AG09309 (cell line): Measurements from ENCODE around the gene NUDCD3.

Experiments
- DNase-seq: peaks from one replicate; pipeline ENCODE4 v3.0.0-alpha.2; 2010; ENCODE audit warnings: low read depth
- H3K4me3 ChIP-seq: 2 replicates; pipeline ENCODE4 v1.5.1; 2011; ENCODE audit warnings: mild to moderate bottlenecking, low read depth, low read length, moderate library complexity; ENCODE audit not compliant: control insufficient read depth
- TF ChIP-seq, protein P1 (sequence below): IDR thresholded peaks from 2 replicates; pipeline ENCODE4 v1.5.1; 2011; ENCODE audit warnings: mild to moderate bottlenecking, low read depth, low read length, inconsistent platforms; ENCODE audit not compliant: insufficient read depth, control insufficient read depth; ENCODE audit errors: missing control alignments

Gene NUDCD3

DNA sequence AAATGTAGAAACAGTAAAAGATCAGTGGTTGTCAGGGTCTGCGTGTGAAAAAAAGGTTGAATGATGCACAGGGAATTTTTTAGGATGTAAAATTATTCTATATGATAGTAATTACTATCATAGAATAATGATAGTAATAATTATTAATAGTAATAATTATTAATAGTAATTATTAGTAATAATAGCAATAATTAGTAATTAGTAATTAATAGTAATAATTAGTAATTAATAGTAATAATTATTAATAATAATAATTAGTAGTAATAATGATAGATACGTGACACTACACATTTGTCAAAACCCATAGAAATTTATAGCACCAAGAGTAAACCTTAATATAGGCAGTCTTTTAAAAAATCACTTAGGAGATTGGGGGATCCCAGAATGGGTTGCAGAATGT, 4.5 kb upstream of the NUDCD3 start:
- TF ChIP-seq, protein P1, sequence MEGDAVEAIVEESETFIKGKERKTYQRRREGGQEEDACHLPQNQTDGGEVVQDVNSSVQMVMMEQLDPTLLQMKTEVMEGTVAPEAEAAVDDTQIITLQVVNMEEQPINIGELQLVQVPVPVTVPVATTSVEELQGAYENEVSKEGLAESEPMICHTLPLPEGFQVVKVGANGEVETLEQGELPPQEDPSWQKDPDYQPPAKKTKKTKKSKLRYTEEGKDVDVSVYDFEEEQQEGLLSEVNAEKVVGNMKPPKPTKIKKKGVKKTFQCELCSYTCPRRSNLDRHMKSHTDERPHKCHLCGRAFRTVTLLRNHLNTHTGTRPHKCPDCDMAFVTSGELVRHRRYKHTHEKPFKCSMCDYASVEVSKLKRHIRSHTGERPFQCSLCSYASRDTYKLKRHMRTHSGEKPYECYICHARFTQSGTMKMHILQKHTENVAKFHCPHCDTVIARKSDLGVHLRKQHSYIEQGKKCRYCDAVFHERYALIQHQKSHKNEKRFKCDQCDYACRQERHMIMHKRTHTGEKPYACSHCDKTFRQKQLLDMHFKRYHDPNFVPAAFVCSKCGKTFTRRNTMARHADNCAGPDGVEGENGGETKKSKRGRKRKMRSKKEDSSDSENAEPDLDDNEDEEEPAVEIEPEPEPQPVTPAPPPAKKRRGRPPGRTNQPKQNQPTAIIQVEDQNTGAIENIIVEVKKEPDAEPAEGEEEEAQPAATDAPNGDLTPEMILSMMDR: no peak
- no peak overlapping the region for H3K4me3 ChIP-seq
- no peak for DNase-seq

DNA sequence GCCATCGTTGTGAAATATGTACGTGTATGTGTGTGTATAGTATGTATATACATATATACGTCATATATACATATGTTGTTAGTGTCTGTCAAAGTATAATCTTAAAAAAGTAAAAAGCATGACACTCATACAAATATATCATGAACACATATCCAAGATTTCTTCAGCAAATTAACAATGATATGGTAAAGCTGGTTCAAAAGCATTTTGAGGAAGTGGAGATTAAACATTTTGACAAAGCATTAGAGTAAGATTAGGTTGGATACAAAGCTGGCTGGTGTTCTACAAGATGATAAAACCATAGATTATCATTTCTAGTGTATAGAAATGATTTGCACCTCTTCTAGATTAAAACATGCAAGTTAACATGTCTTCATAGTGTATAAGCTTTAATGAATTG, 771 bp upstream of the NUDCD3 start:
- H3K4me3 ChIP-seq: peak overlapping the region; percentile 84
- DNase-seq: no peak
- TF ChIP-seq, protein P1: no peak

DNA sequence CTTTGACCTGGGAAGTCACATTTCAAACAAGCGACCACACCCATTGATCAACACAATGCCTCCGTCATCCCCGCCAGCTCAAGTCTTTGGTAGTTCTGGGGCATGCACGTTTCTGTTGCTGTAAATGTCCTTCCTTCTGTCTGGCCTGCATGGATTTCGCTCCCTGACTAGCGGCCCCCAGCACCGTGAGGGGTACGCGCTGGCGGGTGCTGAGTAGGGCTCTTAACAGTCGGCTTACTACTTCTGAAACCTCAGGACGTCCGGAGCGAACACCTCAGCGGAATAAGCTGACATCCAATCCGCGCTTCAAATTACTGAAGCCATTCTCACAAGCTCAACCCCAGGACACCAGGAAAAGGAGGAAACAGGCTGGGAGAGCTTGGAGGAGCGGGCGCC, 505 bp downstream of the NUDCD3 start:
- no peak for DNase-seq
- TF ChIP-seq, protein P1: no peak
- H3K4me3 ChIP-seq: peak overlapping the region; percentile 84

DNA sequence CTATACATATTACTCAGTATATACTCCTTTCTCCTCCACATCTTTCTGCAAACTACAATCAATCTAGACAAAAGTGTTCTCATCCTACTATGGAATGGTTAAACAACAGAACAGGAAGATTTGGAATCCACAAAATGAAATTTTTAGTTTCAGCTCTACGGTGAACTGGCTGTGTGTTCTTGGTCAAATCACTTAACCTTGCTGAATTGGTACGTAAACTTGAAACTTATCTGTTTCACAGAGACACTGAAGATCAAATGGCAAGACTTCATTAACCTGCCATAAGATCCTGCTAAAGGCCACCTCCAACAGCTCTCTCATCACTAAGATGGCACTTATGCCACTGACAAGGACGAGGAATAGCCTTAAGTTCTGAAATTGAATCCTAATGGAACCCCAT, 1.5 kb downstream of the NUDCD3 start:
- DNase-seq: no peak
- TF ChIP-seq, protein P1: no peak
- H3K4me3 ChIP-seq: peak overlapping the region; percentile 84; the same call in 1 of the 2 replicates

DNA sequence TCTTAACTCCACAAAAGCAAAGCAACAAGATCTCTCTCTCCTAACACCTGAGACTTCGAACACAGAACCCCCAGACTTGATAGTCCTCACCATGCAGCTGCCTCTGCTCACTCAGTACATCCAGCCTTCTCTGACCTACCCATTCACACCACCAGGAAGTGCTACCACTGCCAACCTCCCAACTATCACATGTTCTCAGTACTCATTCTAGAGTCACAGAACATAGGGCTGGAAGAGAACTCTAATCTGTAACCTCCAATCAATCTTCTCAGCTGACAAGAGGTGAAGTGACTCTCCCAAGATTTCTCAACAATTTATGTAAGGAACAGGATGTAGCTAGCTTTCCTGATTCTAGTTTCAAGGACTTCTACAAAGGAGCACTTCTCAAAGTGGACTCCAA, 3.8 kb downstream of the NUDCD3 start:
- H3K4me3 ChIP-seq: no peak overlapping the region
- TF ChIP-seq, protein P1: no peak
- no peak for DNase-seq

DNA sequence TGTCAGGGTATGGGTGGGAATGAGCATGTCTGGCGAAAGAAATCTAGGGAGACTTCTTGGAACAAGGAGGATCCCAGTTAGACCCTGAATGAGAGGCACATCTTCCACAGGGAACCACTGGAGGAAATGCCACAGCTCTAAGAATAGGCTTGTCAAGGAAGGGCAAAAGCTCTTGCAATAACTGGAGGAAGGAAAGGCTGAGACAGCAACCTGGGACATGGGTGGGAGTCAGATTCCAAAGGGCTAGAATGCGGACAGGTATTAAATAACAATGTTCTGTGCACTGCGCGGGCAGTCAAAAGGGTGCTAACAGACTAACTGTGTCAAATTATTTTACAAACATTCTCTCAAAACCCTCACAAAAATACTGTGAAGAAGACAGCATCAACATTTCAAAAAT, 4.5 kb downstream of the NUDCD3 start:
- H3K4me3 ChIP-seq: no peak overlapping the region
- DNase-seq: no peak
- TF ChIP-seq, protein P1: no peak
